ENCODE measurements around the gene CLP1. TPM values are rescaled to one million over a fixed set of nuclear protein-coding genes. Genes with fewer than 3 reads are reported as not detected.

CLP1 gene
- total and polyA plus RNA-seq, 3 donors from 2014 or later, result 14.4 to 19.8 (median 15.5) TPM

- no peak overlapping the region for H3K27ac ChIP-seq
- no peaks in the 10 kb centered on the region for H3K9me3 ChIP-seq
- no peaks in the 10 kb centered on the region for H3K36me3 ChIP-seq (ENCODE audit: low read depth, missing control alignments)
- peaks cover 20% of the 10 kb centered on the region for H3K4me1 ChIP-seq
- no peaks in the 10 kb centered on the region for H3K27me3 ChIP-seq
- WGBS, 2 donors, result 83 to 94% methylated on average over 5 of the region's 5 CpGs
- DNase-seq, result no peak
- no peak overlapping the region for H3K4me3 ChIP-seq
- intact Hi-C loops (cut with DNase I; ENCODE audit: low total_unique reads), result no loop called here
- no peak for TF ChIP-seq CTCF (IDR thresholded peaks at IDR 0.05)
- no peak for TF ChIP-seq POLR2A (IDR thresholded peaks at IDR 0.05)
Observed at GRCh38 chr11:57709802-57710367, 52.3 kb downstream of the CLP1 start.

MicroRNAs encoded within 50 kb of the gene (microRNA counts, 767-probe panel; counts per million panel counts)
- 7,252 to 8,535 counts per million in 2 donors for microRNA hsa-miR-130a-3p

Small RNA genes lying within 50 kb of the gene (microRNA-seq; reads per million reads assigned to microRNA genes)
- gene MIR130A (ENCODE audit: borderline number of aligned reads in 2 of 2, borderline replicate concordance in 1 of 2), result 5,751 to 6,380 reads per million in 2 donors

Small RNA genes lying within 50 kb of the gene (small RNA-seq; reads per million reads assigned to genes)
- 110 to 141 reads per million in 2 donors for gene MIR130A

Other genes with a start within 250 kb of the CLP1 start
- gene SLC43A3, start 230.6 kb upstream of the CLP1 start, total RNA-seq, result 10 to 100 TPM; 13.8 to 20.8 TPM
- gene SLC43A3, start 230.6 kb upstream of the CLP1 start, polyA plus RNA-seq (ENCODE audit: insufficient read depth, low read depth, low replicate concordance), result 13.9 TPM
- 1 to 10 TPM; 2.3 to 2.5 TPM for gene RTN4RL2, start 197.2 kb upstream of the CLP1 start, total RNA-seq
- 3.2 TPM for gene RTN4RL2, start 197.2 kb upstream of the CLP1 start, polyA plus RNA-seq (ENCODE audit: insufficient read depth, low read depth, low replicate concordance)
- 10 to 100 TPM; 12.2 to 12.3 TPM for gene SLC43A1, start 142.1 kb upstream of the CLP1 start, total RNA-seq
- gene SLC43A1, start 142.1 kb upstream of the CLP1 start, polyA plus RNA-seq (ENCODE audit: insufficient read depth, low read depth, low replicate concordance), result 6.5 TPM
- gene TIMM10, start 127.0 kb upstream of the CLP1 start, total RNA-seq, result 10 to 100 TPM; 27.7 to 49.1 TPM
- 56.9 TPM for gene TIMM10, start 127.0 kb upstream of the CLP1 start, polyA plus RNA-seq (ENCODE audit: insufficient read depth, low read depth, low replicate concordance)
- under 1 TPM; 0.37 to 0.47 TPM for gene SMTNL1, start 120.2 kb upstream of the CLP1 start, total RNA-seq
- 2.0 TPM for gene SMTNL1, start 120.2 kb upstream of the CLP1 start, polyA plus RNA-seq (ENCODE audit: insufficient read depth, low read depth, low replicate concordance)
- 10 to 100 TPM; 13.3 to 19.8 TPM for gene UBE2L6, start 90.1 kb upstream of the CLP1 start, total RNA-seq
- 43.6 TPM for gene UBE2L6, start 90.1 kb upstream of the CLP1 start, polyA plus RNA-seq (ENCODE audit: insufficient read depth, low read depth, low replicate concordance)
- 100 to 1,000 TPM in 1 of 2 donors, 10 to 100 TPM in 1; 53.6 to 113 TPM for gene SERPING1, start 60.1 kb upstream of the CLP1 start, total RNA-seq
- 273 TPM for gene SERPING1, start 60.1 kb upstream of the CLP1 start, polyA plus RNA-seq (ENCODE audit: insufficient read depth, low read depth, low replicate concordance)
- 1 to 10 TPM; 1.4 to 3.4 TPM for gene YPEL4, start 7.8 kb upstream of the CLP1 start, total RNA-seq
- gene YPEL4, start 7.8 kb upstream of the CLP1 start, polyA plus RNA-seq (ENCODE audit: insufficient read depth, low read depth, low replicate concordance), result 4.2 TPM
- 10 to 100 TPM; 75.4 to 79.8 TPM for gene ZDHHC5, start 10.4 kb downstream of the CLP1 start, total RNA-seq
- 124 TPM for gene ZDHHC5, start 10.4 kb downstream of the CLP1 start, polyA plus RNA-seq (ENCODE audit: insufficient read depth, low read depth, low replicate concordance)
- 10 to 100 TPM; 49.9 to 52.3 TPM for gene MED19, start 54.5 kb downstream of the CLP1 start, total RNA-seq
- 48.3 TPM for gene MED19, start 54.5 kb downstream of the CLP1 start, polyA plus RNA-seq (ENCODE audit: insufficient read depth, low read depth, low replicate concordance)
- 10 to 100 TPM; 73.3 to 85.9 TPM for gene TMX2, start 54.8 kb downstream of the CLP1 start, total RNA-seq
- gene TMX2, start 54.8 kb downstream of the CLP1 start, polyA plus RNA-seq (ENCODE audit: insufficient read depth, low read depth, low replicate concordance), result 88.6 TPM
- gene SELENOH, start 83.7 kb downstream of the CLP1 start, total RNA-seq, result 100 to 1,000 TPM; 157 to 222 TPM
- gene SELENOH, start 83.7 kb downstream of the CLP1 start, polyA plus RNA-seq (ENCODE audit: insufficient read depth, low read depth, low replicate concordance), result 71.3 TPM
- gene BTBD18, start 94.1 kb downstream of the CLP1 start, total RNA-seq, result 1 to 10 TPM; 3.1 to 7.2 TPM
- 2.8 TPM for gene BTBD18, start 94.1 kb downstream of the CLP1 start, polyA plus RNA-seq (ENCODE audit: insufficient read depth, low read depth, low replicate concordance)
- gene CTNND1, start 104.0 kb downstream of the CLP1 start, total RNA-seq, result 100 to 1,000 TPM; 178 to 227 TPM
- 134 TPM for gene CTNND1, start 104.0 kb downstream of the CLP1 start, polyA plus RNA-seq (ENCODE audit: insufficient read depth, low read depth, low replicate concordance)

Measured in testis (tissue), 3 donors.